NCI-H2081 treated with DMSO at 0.1 percent for 48 hours (cell line): ENCODE measurements around the gene SLC9A7.
"Not testable (repeated sequence)": the region's sequence is repeated elsewhere in the genome, so short reads cannot be mapped to it uniquely, and the experiment has no call there.

Experiments used
- DNase-seq: peaks from one replicate; lab custom pipeline; 2025; lab: John Stamatoyannopoulos, UW

SLC9A7 gene

DNA sequence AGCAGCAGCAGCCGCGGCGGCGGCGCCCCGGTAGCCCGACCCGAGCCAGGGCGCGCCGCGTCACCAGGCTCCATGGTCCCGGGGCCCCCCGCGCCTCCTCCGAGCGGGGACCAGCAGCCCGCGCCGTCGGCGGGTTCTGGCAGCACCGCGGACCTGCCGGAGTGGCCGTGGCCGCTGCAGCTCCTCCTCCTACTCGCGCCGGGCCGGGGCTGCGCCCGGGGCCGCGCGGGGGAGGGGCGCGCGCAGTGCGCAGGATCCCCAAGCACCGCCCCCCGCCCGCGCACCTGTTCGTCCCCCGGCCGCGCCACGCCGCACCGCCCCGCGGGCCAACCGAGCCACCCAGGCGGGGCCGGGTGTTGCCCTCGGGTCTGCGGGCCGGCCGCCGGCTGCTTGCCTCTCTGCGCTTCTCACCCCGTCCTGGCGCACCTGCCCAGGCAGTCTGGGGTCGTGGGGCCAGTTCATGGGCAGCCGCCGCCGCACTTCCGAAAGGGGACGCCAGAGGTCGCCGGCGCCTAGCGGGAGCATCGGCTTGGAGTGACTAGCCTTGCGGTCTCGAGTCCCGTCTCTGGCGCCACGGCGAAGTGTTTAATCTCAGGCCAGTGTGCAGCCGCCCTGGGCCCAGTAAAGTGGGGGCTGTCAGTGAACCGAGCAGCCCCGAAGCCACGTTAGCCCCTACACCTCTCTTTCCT, at the start of gene SLC9A7:
SLC9A7 (minus strand) TSS at position 163 of the 689 bp plus-strand sequence; CDS start at position 74, 89 bp downstream.
- peak; percentile 35 for DNase-seq

- DNase-seq: no peak
Observed at GRCh38 chrX:46805270-46805669, 46.4 kb upstream of the SLC9A7 start.

DNA sequence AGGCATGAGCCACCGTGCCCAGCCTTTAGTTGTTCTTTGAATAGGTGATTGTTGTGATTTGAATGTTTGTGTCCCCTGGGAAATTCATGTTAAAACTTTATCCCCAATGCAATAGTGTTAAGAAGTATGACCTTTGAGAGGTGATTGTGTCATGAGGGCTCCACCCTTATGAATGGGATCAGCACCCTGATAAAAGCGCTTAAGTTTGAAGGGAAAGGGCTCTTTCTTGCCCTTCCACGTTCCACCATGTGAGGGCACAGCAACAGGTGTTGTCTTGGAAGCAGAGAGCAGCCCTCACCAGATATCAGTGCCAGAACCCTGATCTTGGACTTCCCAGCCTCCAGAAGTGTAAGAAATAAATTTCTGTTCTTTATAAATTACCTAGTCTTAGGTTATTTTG, 44.2 kb upstream of the SLC9A7 start:
- DNase-seq: no peak

GRCh38 chrX:46796574-46797191, 37.8 kb upstream of the SLC9A7 start:
- peak; percentile 19 for DNase-seq

DNA sequence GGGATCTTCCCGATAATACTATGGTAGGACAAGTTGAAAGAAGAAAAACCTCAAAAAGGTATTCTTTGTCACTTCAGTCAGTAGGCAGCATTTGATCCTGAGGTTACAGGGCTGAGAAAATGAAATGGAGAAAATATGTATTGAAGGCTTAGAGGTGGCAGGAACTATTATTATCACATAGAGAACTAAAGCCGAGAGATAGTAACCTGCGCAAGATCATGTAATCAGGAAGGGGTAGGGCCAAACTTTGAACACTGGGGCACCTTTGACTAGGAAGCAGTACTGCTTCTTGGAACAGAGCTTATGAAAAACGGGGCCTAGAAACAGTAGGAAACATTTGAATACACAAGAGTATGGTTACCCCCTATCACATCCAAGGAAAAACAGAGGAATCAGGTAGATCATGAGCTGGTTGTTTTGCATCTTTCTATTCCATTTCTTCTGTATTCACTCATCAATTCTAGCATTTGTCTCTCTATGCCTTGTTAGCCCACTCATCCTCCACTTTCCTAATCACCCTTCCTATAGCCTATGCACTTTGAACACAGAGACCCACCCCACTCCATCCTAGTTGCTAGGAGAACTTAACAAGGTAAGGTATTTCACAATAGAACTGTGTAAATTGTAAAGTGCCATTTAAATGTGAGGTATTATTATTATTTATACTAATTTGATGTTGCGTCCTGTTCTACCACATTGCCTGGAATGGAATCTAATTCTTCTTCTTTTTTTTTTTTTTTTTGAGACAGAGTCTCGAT, 34.6 kb upstream of the SLC9A7 start:
- no peak for DNase-seq

- no peak for DNase-seq
Observed at GRCh38 chrX:46792810-46793188, 33.9 kb upstream of the SLC9A7 start.

- DNase-seq: no peak
Observed at GRCh38 chrX:46791927-46792809, 33.2 kb upstream of the SLC9A7 start.

- DNase-seq: no peak
Observed at GRCh38 chrX:46788902-46789301, 30.0 kb upstream of the SLC9A7 start.

DNA sequence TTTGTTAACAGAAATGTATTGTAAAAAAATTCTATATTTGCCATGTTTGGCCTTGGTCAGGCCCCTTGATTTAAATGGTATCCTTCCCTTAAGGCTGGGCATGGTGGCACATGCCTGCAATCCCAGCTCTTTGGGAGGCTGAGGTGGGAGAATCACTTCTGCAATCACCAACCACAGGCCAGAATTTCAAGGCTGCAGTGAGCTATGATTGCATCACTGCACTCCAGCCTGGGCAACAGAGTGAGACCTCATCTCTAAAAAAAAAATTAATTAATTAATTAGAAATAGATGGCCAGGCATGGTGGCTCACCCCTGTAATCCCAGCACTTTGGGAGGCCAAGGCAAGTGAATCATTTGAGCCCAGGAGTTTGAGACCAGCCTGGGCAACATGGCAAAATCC, 25.5 kb upstream of the SLC9A7 start:
- DNase-seq: not testable (repeated sequence)

- DNase-seq: no peak
Observed at GRCh38 chrX:46782034-46782433, 23.1 kb upstream of the SLC9A7 start.

GRCh38 chrX:46777971-46778810, 19.3 kb upstream of the SLC9A7 start:
- DNase-seq: no peak

DNA sequence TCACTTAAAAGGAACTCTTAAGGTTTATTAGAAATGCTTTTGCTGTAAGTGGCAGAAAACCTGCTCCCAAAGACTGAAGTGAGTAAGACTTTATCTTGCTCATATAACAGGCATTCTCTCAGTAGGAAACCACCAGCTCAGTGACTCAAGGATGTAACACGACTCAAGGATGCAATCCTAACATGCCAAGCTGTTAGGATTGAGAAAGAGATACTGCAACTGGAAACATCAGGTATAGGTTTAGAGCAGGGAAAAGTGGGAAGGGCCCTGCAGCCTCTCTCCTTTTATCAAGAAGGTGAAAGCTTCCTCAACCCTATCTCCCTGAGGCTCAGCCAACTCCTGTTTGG, 11.9 kb upstream of the SLC9A7 start:
- no peak for DNase-seq

- no peak for DNase-seq
Observed at GRCh38 chrX:46770000-46770816, 11.3 kb upstream of the SLC9A7 start.

DNA sequence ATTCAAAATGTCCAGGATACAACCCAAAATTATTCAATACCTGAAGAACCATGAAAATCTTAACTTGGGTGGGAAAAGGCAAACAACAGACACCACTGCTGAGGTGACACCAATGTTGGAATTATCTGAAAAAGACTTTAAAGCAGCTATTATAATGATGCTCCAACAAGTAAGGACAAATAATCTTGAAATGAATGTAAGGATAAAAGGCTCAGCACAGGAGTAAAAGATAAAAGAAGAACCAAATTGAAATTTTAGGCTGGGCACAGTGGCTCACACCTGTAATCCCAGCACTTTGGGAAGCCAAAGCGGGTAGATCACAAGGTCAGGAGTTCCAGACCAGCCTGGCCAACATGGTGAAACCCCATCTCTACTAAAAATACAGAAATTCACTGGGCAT, 4.0 kb upstream of the SLC9A7 start:
- no peak for DNase-seq

GRCh38 chrX:46759645-46759974, 692 bp upstream of the SLC9A7 start:
- no peak for DNase-seq

- no peak for DNase-seq
Observed at GRCh38 chrX:46758163-46758955, 559 bp downstream of the SLC9A7 start.

DNA sequence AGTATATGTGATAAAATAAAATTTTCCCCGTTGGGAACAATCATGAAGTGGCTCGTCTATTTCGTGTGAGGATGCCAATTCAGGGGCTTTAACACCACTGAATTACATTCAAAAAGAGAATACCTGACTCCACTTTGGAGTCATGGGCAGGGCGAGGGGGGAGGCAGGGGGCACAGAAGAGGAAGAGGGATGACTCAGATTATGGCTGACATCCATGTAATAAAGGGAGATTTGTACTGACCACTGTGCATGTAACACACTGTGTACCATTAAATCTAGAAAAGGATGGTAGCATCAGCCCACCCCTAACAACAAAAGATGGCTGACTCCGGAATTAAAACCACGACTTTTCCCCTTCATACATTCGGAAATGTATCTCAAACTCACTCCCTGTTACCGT, 1.3 kb downstream of the SLC9A7 start:
- DNase-seq: no peak

- no peak for DNase-seq
Observed at GRCh38 chrX:46757052-46757451, 1.9 kb downstream of the SLC9A7 start.

DNA sequence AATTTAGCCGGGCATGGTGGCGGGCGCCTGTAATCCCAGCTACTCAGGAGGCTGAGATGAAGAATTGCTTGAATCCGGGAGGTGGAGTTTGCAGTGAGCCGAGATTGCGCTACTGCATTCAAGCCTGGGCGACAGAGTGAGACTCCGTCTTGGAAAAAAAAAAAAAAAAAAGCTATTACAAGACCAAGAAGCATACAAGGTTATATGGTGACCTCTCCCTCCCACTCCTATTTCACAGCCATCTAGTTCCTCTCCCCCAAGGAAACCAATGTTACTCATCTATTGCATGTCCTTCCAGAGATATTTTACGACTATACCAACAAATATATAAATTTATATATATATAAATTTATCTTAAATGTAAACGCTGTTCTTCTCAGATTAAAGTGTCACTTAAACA, 3.2 kb downstream of the SLC9A7 start:
- no peak for DNase-seq

- no peak for DNase-seq
Observed at GRCh38 chrX:46754586-46755061, 4.3 kb downstream of the SLC9A7 start.
